ENCODE results near the gene ZNF862. TPM values are rescaled to one million over a fixed set of nuclear protein-coding genes. Genes with fewer than 3 reads are reported as not detected.
A peak's percentile ranks its signal among the peaks of the same experiment; 100 is the strongest.

The ZNF862 gene
- total RNA-seq, 1 donor from 2014 or later: 10.4 TPM

DNA sequence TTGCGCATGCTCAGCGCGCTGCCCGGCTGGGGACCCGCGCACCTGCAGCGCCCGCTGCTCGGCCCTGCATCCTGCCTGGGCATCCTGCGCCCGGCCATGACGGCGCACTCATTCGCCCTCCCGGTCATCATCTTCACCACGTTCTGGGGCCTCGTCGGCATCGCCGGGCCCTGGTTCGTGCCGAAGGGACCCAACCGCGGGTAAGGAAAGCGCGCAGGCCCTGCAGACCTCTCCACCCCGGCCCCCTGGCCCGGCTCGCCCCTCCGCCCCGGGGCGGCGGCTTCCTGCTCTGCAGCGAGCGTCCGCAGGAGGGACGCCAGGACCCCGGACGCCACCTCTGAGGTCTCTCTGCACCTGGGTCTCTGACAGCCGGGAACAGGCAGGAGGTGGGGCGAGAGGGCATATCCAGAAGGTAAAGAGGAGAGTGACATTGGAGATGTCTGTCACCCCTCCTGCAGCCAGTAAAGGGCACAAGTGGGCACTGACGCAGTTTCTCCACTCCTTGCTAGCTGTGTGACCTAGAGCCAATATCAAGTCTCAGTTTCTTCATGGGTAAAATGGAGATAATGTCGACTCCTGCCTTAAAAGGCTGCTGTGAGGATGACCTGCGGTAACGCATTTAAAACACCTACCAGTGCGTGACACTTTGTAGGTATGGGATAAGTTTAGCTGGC, 35.9 kb downstream of the ZNF862 start:
- Histone ChIP-seq H3K36me3 (peaks cover 6% of the 10 kb centered on the region), H3K4me1 (peaks cover 63% of the 10 kb centered on the region), H3K27me3 (ENCODE audit: low read depth) (no peaks in the 10 kb centered on the region), H3K4me3 (peak overlapping the region; percentile 98), H3K9me3 (replicated peaks) (no peaks in the 10 kb centered on the region), H3K27ac (replicated peaks) (peak overlapping the region; percentile 98)
- DNase-seq: no peak
- TF ChIP-seq CTCF (IDR thresholded peaks at IDR 0.05; ENCODE audit: borderline replicate concordance): no peak
- intact Hi-C loops (cut with micrococcal nuclease): no loop called here

GRCh38 chr7:149874644-149875028, 36.5 kb downstream of the ZNF862 start:
- Histone ChIP-seq H3K4me1 (peaks cover 57% of the 10 kb centered on the region), H3K36me3 (peaks cover 6% of the 10 kb centered on the region), H3K27ac (replicated peaks) (peak overlapping the region; percentile 98), H3K4me3 (peak overlapping the region; percentile 98), H3K27me3 (ENCODE audit: low read depth) (no peaks in the 10 kb centered on the region), H3K9me3 (replicated peaks) (no peaks in the 10 kb centered on the region)
- DNase-seq: no peak
- no peak for TF ChIP-seq CTCF (IDR thresholded peaks at IDR 0.05; ENCODE audit: borderline replicate concordance)
- intact Hi-C loops (cut with micrococcal nuclease): no loop called here

DNA sequence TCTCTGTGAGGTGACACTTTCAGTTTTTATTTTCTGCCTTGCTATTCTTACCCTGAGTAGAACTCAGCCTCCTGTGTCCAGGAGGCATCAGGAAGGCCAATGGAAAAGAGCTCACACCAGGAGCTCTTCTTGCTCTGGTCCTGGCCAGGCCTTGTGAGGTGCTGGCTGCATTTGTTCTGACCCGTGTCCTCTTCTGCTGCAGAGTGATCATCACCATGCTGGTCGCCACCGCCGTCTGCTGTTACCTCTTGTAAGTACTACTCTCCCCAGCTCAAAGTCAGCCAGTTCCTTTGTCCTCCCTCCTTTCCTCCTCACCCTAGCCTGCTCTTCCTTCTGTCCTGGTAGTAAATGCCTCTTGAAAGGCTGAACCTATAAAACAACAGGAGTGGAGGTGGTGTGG, 37.2 kb downstream of the ZNF862 start:
- H3K27ac ChIP-seq (replicated peaks): peak overlapping the region; percentile 98
- no peaks in the 10 kb centered on the region for H3K27me3 ChIP-seq (ENCODE audit: low read depth)
- peaks cover 57% of the 10 kb centered on the region for H3K4me1 ChIP-seq
- H3K36me3 ChIP-seq: peaks cover 6% of the 10 kb centered on the region
- H3K4me3 ChIP-seq: no peak overlapping the region
- intact Hi-C loops (cut with micrococcal nuclease): no loop called here
- H3K9me3 ChIP-seq (replicated peaks): no peaks in the 10 kb centered on the region
- no peak for TF ChIP-seq CTCF (IDR thresholded peaks at IDR 0.05; ENCODE audit: borderline replicate concordance)
- no peak for DNase-seq

GRCh38 chr7:149877890-149878522, 39.8 kb downstream of the ZNF862 start:
- no peaks in the 10 kb centered on the region for H3K27me3 ChIP-seq (ENCODE audit: low read depth)
- H3K36me3 ChIP-seq: peaks cover 6% of the 10 kb centered on the region
- no peak for DNase-seq
- no peak overlapping the region for H3K4me3 ChIP-seq
- peaks cover 63% of the 10 kb centered on the region for H3K4me1 ChIP-seq
- H3K9me3 ChIP-seq (replicated peaks): no peaks in the 10 kb centered on the region
- no peak overlapping the region for H3K27ac ChIP-seq (replicated peaks)
- intact Hi-C loops (cut with micrococcal nuclease): no loop called here
- TF ChIP-seq CTCF (IDR thresholded peaks at IDR 0.05; ENCODE audit: borderline replicate concordance): no peak

DNA sequence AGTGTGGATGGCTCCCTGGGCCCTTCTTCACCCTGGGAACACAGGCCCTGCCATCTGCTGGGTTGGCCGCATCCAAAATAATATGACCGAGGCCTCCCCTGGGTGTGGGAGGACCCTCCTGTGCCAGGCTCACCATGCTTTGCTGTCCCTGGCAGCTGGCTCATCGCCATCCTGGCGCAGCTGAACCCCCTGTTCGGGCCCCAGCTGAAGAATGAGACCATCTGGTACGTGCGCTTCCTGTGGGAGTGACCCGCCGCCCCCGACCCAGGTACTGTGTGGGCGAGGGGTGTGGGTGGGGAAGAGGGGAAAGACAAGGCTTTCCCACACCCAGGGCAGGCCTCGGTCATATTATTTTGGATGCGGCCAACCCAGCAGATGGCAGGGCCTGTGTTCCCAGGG, 40.3 kb downstream of the ZNF862 start:
- no peak for DNase-seq
- Histone ChIP-seq H3K27ac (replicated peaks) (no peak overlapping the region), H3K4me3 (no peak overlapping the region), H3K9me3 (replicated peaks) (no peaks in the 10 kb centered on the region), H3K36me3 (peaks cover 6% of the 10 kb centered on the region), H3K4me1 (peaks cover 63% of the 10 kb centered on the region), H3K27me3 (ENCODE audit: low read depth) (no peaks in the 10 kb centered on the region)
- no peak for TF ChIP-seq CTCF (IDR thresholded peaks at IDR 0.05; ENCODE audit: borderline replicate concordance)
- intact Hi-C loops (cut with micrococcal nuclease): no loop called here

Measured in left ventricle myocardium inferior (tissue), 1 donor.